Omental fat pad (tissue), 4 donors: ENCODE results near the gene CPT1B. TPM values are rescaled to one million over a fixed set of nuclear protein-coding genes. Genes with fewer than 3 reads are reported as not detected.

ENCODE experiments used
- ATAC-seq: fragments of 150-250 bp; one replicate; pipeline ENCODE4 v1.9.1; 2016; ENCODE audit warnings: mild to moderate bottlenecking, moderate library complexity; ENCODE audit not compliant: low FRiP score
- DNase-seq: peaks from one replicate; pipeline ENCODE4 v3.0.0-alpha.2; 2019; ENCODE audit warnings: low spot score
- CTCF ChIP-seq, 3 donors: fragments of 450-650 bp; IDR thresholded peaks; one replicate each; pipeline ENCODE4 v1.5.1; 2016 to 2017; ENCODE audit warnings: antibody characterized with exemption in 3 of 3, mild to moderate bottlenecking in 3 of 3, moderate library complexity in 2 of 3
- total RNA-seq, 4 donors: library from RNA; depleted of rRNA; stranded (reverse); fragments of >200 nt; gene quantifications; one replicate each; pipeline ENCODE4 v1.1.0, GENCODE V29; 2016

CPT1B gene
- total RNA-seq, 4 donors from 2014 or later = 4.9 to 29.2 (median 10.8) TPM

DNA sequence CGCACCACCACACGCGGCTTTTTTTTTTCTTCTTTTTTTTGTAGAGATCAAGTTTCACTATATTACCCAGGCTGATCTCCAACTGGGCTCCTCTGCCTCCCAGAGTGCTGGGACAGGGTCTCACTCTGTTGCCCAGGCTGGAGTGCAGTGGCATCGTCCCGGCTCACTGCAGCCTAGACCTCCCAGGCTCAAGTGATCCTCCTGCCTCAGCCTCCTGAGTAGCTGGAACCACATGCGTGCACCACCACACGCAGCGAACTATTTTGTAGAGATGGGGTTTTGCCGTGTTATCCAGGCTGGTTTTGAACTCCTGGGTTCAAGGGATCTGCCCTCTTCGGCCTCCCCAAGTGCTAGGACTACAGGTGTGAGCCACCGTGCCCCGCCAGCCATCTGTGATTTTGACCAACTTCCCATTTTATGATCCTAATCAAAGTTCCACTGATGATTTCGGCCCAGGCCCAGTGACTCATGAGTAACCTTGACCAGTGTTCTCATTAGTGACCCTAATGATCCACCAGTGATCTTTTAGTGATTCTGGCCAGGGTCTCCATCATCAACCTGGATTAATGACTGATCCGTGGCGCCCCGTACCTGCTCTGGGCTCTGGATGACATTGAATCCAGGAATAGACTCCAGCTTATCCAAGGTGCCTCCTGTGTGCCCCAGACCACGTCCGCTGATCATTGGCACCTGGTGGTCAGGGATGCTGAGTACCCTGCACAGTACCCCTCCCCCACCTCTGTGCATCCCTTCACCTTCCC, 50.1 kb downstream of the CPT1B start:
- DNase-seq (no peak), ATAC-seq (no peak)
- TF ChIP-seq CTCF (IDR thresholded peaks at IDR 0.05) = no peak

- DNase-seq (no peak), ATAC-seq (no peak)
- TF ChIP-seq CTCF (IDR thresholded peaks at IDR 0.05) = no peak
Measured at GRCh38 chr22:50526834-50527801, 51.1 kb downstream of the CPT1B start.

DNA sequence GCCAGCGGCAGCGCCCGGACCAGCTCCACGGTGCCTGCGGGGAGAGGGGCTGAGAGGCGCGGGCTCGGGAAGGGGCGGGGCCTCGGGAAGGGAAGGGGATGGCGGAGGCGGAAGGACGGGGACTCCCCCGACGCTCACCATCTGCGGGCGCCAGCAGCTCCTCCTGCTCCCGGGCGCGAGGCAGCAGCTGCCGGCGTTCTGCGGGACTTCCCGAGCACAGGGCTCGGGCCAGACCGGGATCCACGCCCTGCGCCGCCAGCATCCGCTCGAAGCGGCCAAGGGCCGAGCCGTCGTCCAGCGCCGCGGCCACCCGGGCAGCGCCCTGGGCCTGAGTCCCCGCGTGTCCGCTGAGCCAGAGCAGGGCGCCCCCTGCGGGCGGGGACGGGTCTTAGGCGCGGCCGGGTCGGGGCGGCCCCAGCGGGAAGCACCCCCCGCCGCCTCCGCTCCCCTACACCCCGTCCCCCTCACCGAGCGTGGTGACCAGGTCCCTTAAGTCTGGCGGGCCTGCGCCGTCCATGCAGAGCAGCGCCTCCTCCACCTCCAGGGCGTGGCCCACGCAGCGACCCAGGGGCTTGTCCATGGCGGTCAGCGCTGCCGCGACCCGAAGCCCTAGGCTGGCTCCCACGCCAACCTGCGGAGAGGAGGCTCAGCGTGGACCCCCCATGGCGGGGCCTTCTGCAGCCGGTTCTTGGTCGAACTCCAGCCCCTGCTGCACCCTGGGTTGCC, 52.0 kb downstream of the CPT1B start:
- ATAC-seq (peak; percentile 27), DNase-seq (no peak)
- peak in 1 of 3 donors; percentile 33 for TF ChIP-seq CTCF (IDR thresholded peaks at IDR 0.05)

DNA sequence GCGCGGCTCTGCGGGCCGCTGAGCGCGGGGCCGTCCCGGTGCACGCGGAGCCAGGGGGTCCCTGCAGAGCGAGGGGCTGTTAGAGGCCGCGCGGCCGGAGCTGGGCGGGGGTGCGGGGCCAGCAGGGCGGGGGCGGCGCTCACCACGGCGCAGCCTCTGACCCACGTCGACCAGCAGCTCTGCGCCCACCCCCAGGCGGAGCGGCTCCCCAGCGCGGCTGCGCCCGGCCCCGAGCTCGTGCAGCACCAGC, 52.4 kb downstream of the CPT1B start:
- TF ChIP-seq CTCF (IDR thresholded peaks at IDR 0.05) = no peak
- DNase-seq = no peak
- ATAC-seq = no peak

DNA sequence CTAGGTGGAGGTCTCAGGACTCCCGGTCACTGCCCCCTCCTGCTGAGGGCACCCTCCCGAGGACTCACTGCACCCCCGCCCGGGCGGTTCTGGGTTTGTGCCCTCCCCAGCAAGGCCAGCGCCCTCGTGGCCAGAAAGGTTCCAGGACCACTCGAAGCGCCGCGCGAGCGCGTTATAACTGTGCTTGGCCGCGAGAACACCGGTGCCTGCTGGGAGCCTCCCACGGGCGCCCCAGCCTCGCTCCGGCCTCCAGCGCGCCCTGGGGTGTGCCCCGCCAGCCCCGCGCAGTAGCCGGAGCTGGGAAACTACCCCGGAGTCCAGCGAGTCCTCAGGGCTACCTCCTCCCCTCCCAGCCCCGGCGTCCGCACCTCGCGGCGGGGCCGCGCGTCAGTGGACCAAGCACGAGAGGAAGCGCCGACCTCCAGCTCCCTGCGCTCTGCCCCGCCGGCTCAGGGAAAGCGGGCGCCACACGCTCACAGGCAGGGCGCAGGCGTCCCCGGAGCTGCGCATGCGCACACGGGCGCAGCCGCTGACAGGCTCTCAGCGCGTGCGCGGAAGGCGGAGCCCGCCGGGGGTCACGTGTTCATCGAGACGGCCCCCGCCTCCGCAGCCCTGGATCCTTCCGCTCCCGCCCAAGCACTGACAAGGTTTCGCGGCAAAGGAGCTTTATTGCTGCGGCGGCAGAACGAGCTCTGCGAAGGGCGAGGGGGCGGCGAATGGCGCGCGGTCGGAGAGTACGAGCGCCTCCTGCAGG, 52.9 kb downstream of the CPT1B start, which contains the start of gene SCO2:
Gene SCO2 (minus strand): TSS at position 495 of the 754 bp plus-strand sequence. CDS start 1,187 bp downstream, outside the sequence.
- no peak for TF ChIP-seq CTCF (IDR thresholded peaks at IDR 0.05)
- DNase-seq = peak; percentile 87

DNA sequence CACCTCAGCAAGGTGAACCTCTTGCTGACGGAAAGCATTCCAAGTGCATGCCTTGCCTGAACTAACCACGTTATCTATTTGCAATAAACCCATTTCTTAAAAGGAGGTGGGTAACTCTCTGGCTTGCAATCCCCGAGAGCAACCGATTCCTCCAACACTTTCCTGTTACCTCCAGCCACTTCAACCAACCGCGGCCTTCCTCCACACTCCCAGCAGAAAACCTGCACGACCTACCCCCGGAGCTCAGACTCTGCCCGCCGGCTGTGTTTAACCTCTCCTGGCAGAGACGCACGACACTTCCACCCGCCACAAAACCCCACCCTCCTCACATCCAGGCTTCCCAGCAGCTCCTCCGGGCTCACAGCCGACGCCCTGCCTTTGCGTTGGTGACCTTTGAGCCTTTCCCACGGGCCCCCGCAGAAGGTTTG, 53.5 kb downstream of the CPT1B start:
- no peak for DNase-seq
- TF ChIP-seq CTCF (IDR thresholded peaks at IDR 0.05) = no peak
- no peak for ATAC-seq

More for the DNA sequence above, 52.9 kb downstream of the CPT1B start, which contains the start of gene SCO2:
- peak; percentile 66 for ATAC-seq
